ENCODE results near the gene BOD1L1. TPM values are rescaled to one million over a fixed set of nuclear protein-coding genes. Genes with fewer than 3 reads are reported as not detected.

Gene BOD1L1
- total and polyA plus RNA-seq, 2 experiments from 2014 or later: 6.6 to 16.5 TPM

- TF ChIP-seq EZH2phosphoT487 (IDR thresholded peaks at IDR 0.05; ENCODE audit: insufficient read depth, low read depth) (no peak), EZH2 (IDR thresholded peaks at IDR 0.05; ENCODE audit: insufficient read depth, poor library complexity, severe bottlenecking) (no peak)
- Histone ChIP-seq H3K4me2 (ENCODE audit: unreplicated experiment) (no peak overlapping the region), H3K9ac (no peak overlapping the region), H3K4me1 (ENCODE audit: insufficient read depth) (no peaks in the 10 kb centered on the region; the same call in 1 of the 2 replicates), H3K4me3 (no peak overlapping the region), H3K79me2 (ENCODE audit: insufficient read depth) (no peaks in the 10 kb centered on the region), H3K9me3 (ENCODE audit: low read depth) (no peaks in the 10 kb centered on the region), H3K27ac (no peak overlapping the region), H3K36me3 (ENCODE audit: low read depth) (no peaks in the 10 kb centered on the region), H3K9me2 (ENCODE audit: insufficient read depth) (no peaks in the 10 kb centered on the region), H3F3A (ENCODE audit: insufficient read depth) (no peaks in the 10 kb centered on the region), H4K20me1 (ENCODE audit: insufficient read depth) (no peaks in the 10 kb centered on the region), H3K27me3 (replicated peaks; ENCODE audit: insufficient read depth) (peaks cover 74% of the 10 kb centered on the region), H2AFZ (no peak overlapping the region)
- in situ Hi-C loops (cut with MboI): no loop called here
- 86 to 89% methylated on average over 21 to 27 of the region's 27 CpGs for WGBS, 2 experiments (ENCODE audit: low coverage in 1 of 2, low lambda C conversion rate in 2 of 2, missing lambda C conversion rate in 2 of 2)
- DNase-seq: no peak
Observed at GRCh38 chr4:13542577-13543031, 84.9 kb downstream of the BOD1L1 start.

- no peak overlapping the region for H3K9ac ChIP-seq
- no peaks in the 10 kb centered on the region for H3K9me3 ChIP-seq (ENCODE audit: low read depth)
- in situ Hi-C loops (cut with MboI): no loop called here
- H4K20me1 ChIP-seq (ENCODE audit: insufficient read depth): no peaks in the 10 kb centered on the region
- H3K4me2 ChIP-seq (ENCODE audit: unreplicated experiment): no peak overlapping the region
- H3K27me3 ChIP-seq (replicated peaks; ENCODE audit: insufficient read depth): peaks cover 74% of the 10 kb centered on the region
- no peak overlapping the region for H3K27ac ChIP-seq
- TF ChIP-seq EZH2 (IDR thresholded peaks at IDR 0.05; ENCODE audit: insufficient read depth, poor library complexity, severe bottlenecking): no peak
- TF ChIP-seq EZH2phosphoT487 (IDR thresholded peaks at IDR 0.05; ENCODE audit: insufficient read depth, low read depth): no peak
- no peak overlapping the region for H3K4me3 ChIP-seq
- no peak for DNase-seq
- no peaks in the 10 kb centered on the region for H3K9me2 ChIP-seq (ENCODE audit: insufficient read depth)
- WGBS, 2 experiments (ENCODE audit: low coverage in 1 of 2, low lambda C conversion rate in 2 of 2, missing lambda C conversion rate in 2 of 2): 69 to 73% methylated on average over 36 to 79 of the region's 79 CpGs
- no peaks in the 10 kb centered on the region for H3K36me3 ChIP-seq (ENCODE audit: low read depth)
- no peaks in the 10 kb centered on the region for H3K79me2 ChIP-seq (ENCODE audit: insufficient read depth)
- no peaks in the 10 kb centered on the region for H3F3A ChIP-seq (ENCODE audit: insufficient read depth)
- H3K4me1 ChIP-seq (ENCODE audit: insufficient read depth): no peaks in the 10 kb centered on the region; the same call in 1 of the 2 replicates
- H2AFZ ChIP-seq: no peak overlapping the region
Observed at GRCh38 chr4:13541720-13542576, 85.6 kb downstream of the BOD1L1 start.

- H3K9me3 ChIP-seq (ENCODE audit: low read depth): no peaks in the 10 kb centered on the region
- H3K27ac ChIP-seq: no peak overlapping the region
- no peaks in the 10 kb centered on the region for H3K79me2 ChIP-seq (ENCODE audit: insufficient read depth)
- no peaks in the 10 kb centered on the region for H4K20me1 ChIP-seq (ENCODE audit: insufficient read depth)
- no peaks in the 10 kb centered on the region; the same call in 1 of the 2 replicates for H3K4me1 ChIP-seq (ENCODE audit: insufficient read depth)
- no peak overlapping the region for H2AFZ ChIP-seq
- TF ChIP-seq EZH2phosphoT487 (IDR thresholded peaks at IDR 0.05; ENCODE audit: insufficient read depth, low read depth): no peak
- TF ChIP-seq EZH2 (IDR thresholded peaks at IDR 0.05; ENCODE audit: insufficient read depth, poor library complexity, severe bottlenecking): no peak
- 83 to 84% methylated on average over 10 of the region's 10 CpGs for WGBS, 2 experiments (ENCODE audit: low coverage in 1 of 2, low lambda C conversion rate in 2 of 2, missing lambda C conversion rate in 2 of 2)
- no peaks in the 10 kb centered on the region for H3K36me3 ChIP-seq (ENCODE audit: low read depth)
- peaks cover 74% of the 10 kb centered on the region for H3K27me3 ChIP-seq (replicated peaks; ENCODE audit: insufficient read depth)
- no peak overlapping the region for H3K9ac ChIP-seq
- H3F3A ChIP-seq (ENCODE audit: insufficient read depth): no peaks in the 10 kb centered on the region
- H3K4me2 ChIP-seq (ENCODE audit: unreplicated experiment): no peak overlapping the region
- H3K9me2 ChIP-seq (ENCODE audit: insufficient read depth): no peaks in the 10 kb centered on the region
- in situ Hi-C loops (cut with MboI): no loop called here
- no peak overlapping the region for H3K4me3 ChIP-seq
- DNase-seq: no peak
Observed at GRCh38 chr4:13541176-13541604, 86.3 kb downstream of the BOD1L1 start.

- no peaks in the 10 kb centered on the region for H3F3A ChIP-seq (ENCODE audit: insufficient read depth)
- H3K27me3 ChIP-seq (replicated peaks; ENCODE audit: insufficient read depth): peaks cover 74% of the 10 kb centered on the region
- H3K4me3 ChIP-seq: no peak overlapping the region
- in situ Hi-C loops (cut with MboI): no loop called here
- no peak overlapping the region for H3K9ac ChIP-seq
- no peaks in the 10 kb centered on the region for H4K20me1 ChIP-seq (ENCODE audit: insufficient read depth)
- no peaks in the 10 kb centered on the region for H3K79me2 ChIP-seq (ENCODE audit: insufficient read depth)
- no peaks in the 10 kb centered on the region; the same call in 1 of the 2 replicates for H3K4me1 ChIP-seq (ENCODE audit: insufficient read depth)
- H2AFZ ChIP-seq: no peak overlapping the region
- H3K9me3 ChIP-seq (ENCODE audit: low read depth): no peaks in the 10 kb centered on the region
- 59 to 63% methylated on average over 23 of the region's 23 CpGs for WGBS, 2 experiments (ENCODE audit: low coverage in 1 of 2, low lambda C conversion rate in 2 of 2, missing lambda C conversion rate in 2 of 2)
- H3K9me2 ChIP-seq (ENCODE audit: insufficient read depth): no peaks in the 10 kb centered on the region
- no peak overlapping the region for H3K27ac ChIP-seq
- TF ChIP-seq EZH2phosphoT487 (IDR thresholded peaks at IDR 0.05; ENCODE audit: insufficient read depth, low read depth): no peak
- no peak for TF ChIP-seq EZH2 (IDR thresholded peaks at IDR 0.05; ENCODE audit: insufficient read depth, poor library complexity, severe bottlenecking)
- DNase-seq: no peak
- no peaks in the 10 kb centered on the region for H3K36me3 ChIP-seq (ENCODE audit: low read depth)
- H3K4me2 ChIP-seq (ENCODE audit: unreplicated experiment): no peak overlapping the region
Observed at GRCh38 chr4:13540446-13541175, 86.9 kb downstream of the BOD1L1 start.
